ENCODE measurements around the gene BAG3. TPM values are rescaled to one million over a fixed set of nuclear protein-coding genes. Genes with fewer than 3 reads are reported as not detected.

Gene BAG3
- polyA plus RNA-seq (2012; ENCODE audit: insufficient read length, low read depth): 46.6 TPM

- TF ChIP-seq REST (IDR thresholded peaks at IDR 0.05; ENCODE audit: insufficient read depth in 1 of 2, low read depth in 2 of 2, low read length in 2 of 2) (peak in 1 of 2 experiments; percentile 60; a peak in 1 of 4 replicates), TAF1 (IDR thresholded peaks at IDR 0.05; ENCODE audit: borderline replicate concordance, insufficient read depth, low read length) (peak; percentile 96), SIN3A (IDR thresholded peaks at IDR 0.05; ENCODE audit: borderline replicate concordance, insufficient read depth, low read length) (0 out of 2 replicates have a peak, but pooled peaks have one; percentile 72), FOXP2 (optimal IDR thresholded peaks at IDR 0.05; ENCODE audit: borderline replicate concordance, extremely low read depth, extremely low read length, insufficient read depth) (no peak), POLR2AphosphoS5 (IDR thresholded peaks at IDR 0.05; ENCODE audit: low read depth, low read length) (peak; percentile 98)
Observed at GRCh38 chr10:119650692-119651513, at the start of gene BAG3. BAG3 (plus strand) TSS chr10:119651380; CDS start chr10:119651676, 296 bp downstream.

GRCh38 chr10:119602241-119603095 lies 48.7 kb upstream of the BAG3 start:
- no peak for TF ChIP-seq TAF1 (IDR thresholded peaks at IDR 0.05; ENCODE audit: borderline replicate concordance, insufficient read depth, low read length)
- TF ChIP-seq POLR2AphosphoS5 (IDR thresholded peaks at IDR 0.05; ENCODE audit: low read depth, low read length): no peak
- no peak for TF ChIP-seq FOXP2 (optimal IDR thresholded peaks at IDR 0.05; ENCODE audit: borderline replicate concordance, extremely low read depth, extremely low read length, insufficient read depth)
- no peak for TF ChIP-seq SIN3A (IDR thresholded peaks at IDR 0.05; ENCODE audit: borderline replicate concordance, insufficient read depth, low read length)
- TF ChIP-seq REST (IDR thresholded peaks at IDR 0.05; ENCODE audit: insufficient read depth in 1 of 2, low read depth in 2 of 2, low read length in 2 of 2): no peak

- no peak for TF ChIP-seq FOXP2 (optimal IDR thresholded peaks at IDR 0.05; ENCODE audit: borderline replicate concordance, extremely low read depth, extremely low read length, insufficient read depth)
Observed at GRCh38 chr10:119604468-119604867, 46.7 kb upstream of the BAG3 start.

GRCh38 chr10:119608316-119609155 lies 42.6 kb upstream of the BAG3 start:
- TF ChIP-seq REST (IDR thresholded peaks at IDR 0.05; ENCODE audit: insufficient read depth in 1 of 2, low read depth in 2 of 2, low read length in 2 of 2) (no peak), TAF1 (IDR thresholded peaks at IDR 0.05; ENCODE audit: borderline replicate concordance, insufficient read depth, low read length) (no peak), SIN3A (IDR thresholded peaks at IDR 0.05; ENCODE audit: borderline replicate concordance, insufficient read depth, low read length) (no peak), FOXP2 (optimal IDR thresholded peaks at IDR 0.05; ENCODE audit: borderline replicate concordance, extremely low read depth, extremely low read length, insufficient read depth) (no peak), POLR2AphosphoS5 (IDR thresholded peaks at IDR 0.05; ENCODE audit: low read depth, low read length) (no peak)

GRCh38 chr10:119609516-119609915 lies 41.7 kb upstream of the BAG3 start:
- no peak for TF ChIP-seq SIN3A (IDR thresholded peaks at IDR 0.05; ENCODE audit: borderline replicate concordance, insufficient read depth, low read length)
- TF ChIP-seq TAF1 (IDR thresholded peaks at IDR 0.05; ENCODE audit: borderline replicate concordance, insufficient read depth, low read length): no peak
- no peak for TF ChIP-seq FOXP2 (optimal IDR thresholded peaks at IDR 0.05; ENCODE audit: borderline replicate concordance, extremely low read depth, extremely low read length, insufficient read depth)
- TF ChIP-seq POLR2AphosphoS5 (IDR thresholded peaks at IDR 0.05; ENCODE audit: low read depth, low read length): no peak
- TF ChIP-seq REST (IDR thresholded peaks at IDR 0.05; ENCODE audit: insufficient read depth in 1 of 2, low read depth in 2 of 2, low read length in 2 of 2): no peak
